Tibial nerve (tissue), 3 donors: Measurements from ENCODE around the gene CCDC124.

ENCODE experiments used
- POLR2A ChIP-seq, 2 donors: fragments of 450-650 bp; IDR thresholded peaks; one replicate each; pipeline ENCODE4 v1.6.1; 2017; ENCODE audit warnings: antibody characterized with exemption in 2 of 2, mild to moderate bottlenecking in 2 of 2, moderate library complexity in 2 of 2
- TF ChIP-seq, protein P1 (sequence below), 5 experiments: fragments of 200-600 bp in 3 of 5; fragments of 450-650 bp in 2 of 5; sonication (generic) in 3 of 5; IDR thresholded peaks; one replicate each; pipeline ENCODE4 v1.5.1; 2016 to 2019; ENCODE audit warnings: antibody characterized with exemption in 5 of 5, mild to moderate bottlenecking in 3 of 5, moderate library complexity in 2 of 5

DNA sequence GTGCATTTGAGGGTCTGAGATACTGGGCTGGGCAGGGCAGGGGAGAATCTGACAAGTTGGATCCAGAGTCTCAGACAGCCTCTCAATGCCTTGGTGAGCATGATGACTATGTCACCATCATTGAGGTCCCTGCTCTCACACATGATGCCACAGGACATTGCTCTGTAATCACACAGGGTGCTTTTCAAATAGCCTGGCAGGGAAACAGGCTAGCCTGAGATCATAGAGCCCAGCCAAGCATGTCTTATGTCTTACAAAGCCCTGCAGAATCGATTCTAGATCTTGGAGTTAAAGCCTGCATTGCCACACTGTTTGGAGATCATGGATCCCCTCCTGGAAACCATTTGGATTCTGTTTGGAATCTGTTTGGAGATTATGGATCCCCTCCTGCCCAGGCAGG lies 39.4 kb downstream of the CCDC124 start:
- TF ChIP-seq, protein P1, sequence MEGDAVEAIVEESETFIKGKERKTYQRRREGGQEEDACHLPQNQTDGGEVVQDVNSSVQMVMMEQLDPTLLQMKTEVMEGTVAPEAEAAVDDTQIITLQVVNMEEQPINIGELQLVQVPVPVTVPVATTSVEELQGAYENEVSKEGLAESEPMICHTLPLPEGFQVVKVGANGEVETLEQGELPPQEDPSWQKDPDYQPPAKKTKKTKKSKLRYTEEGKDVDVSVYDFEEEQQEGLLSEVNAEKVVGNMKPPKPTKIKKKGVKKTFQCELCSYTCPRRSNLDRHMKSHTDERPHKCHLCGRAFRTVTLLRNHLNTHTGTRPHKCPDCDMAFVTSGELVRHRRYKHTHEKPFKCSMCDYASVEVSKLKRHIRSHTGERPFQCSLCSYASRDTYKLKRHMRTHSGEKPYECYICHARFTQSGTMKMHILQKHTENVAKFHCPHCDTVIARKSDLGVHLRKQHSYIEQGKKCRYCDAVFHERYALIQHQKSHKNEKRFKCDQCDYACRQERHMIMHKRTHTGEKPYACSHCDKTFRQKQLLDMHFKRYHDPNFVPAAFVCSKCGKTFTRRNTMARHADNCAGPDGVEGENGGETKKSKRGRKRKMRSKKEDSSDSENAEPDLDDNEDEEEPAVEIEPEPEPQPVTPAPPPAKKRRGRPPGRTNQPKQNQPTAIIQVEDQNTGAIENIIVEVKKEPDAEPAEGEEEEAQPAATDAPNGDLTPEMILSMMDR (IDR thresholded peaks at IDR 0.05), result no peak
- no peak for TF ChIP-seq POLR2A (IDR thresholded peaks at IDR 0.05)
